H9 (cell line): ENCODE data around the gene CLPTM1L. TPM values are rescaled to one million over a fixed set of nuclear protein-coding genes. Genes with fewer than 3 reads are reported as not detected.
"Not testable (repeated sequence)": the region's sequence is repeated elsewhere in the genome, so short reads cannot be mapped to it uniquely, and the experiment has no call there.

Experiments used
- DNase-seq: peaks from one replicate; pipeline ENCODE4 v3.0.0-alpha.2; 2017
- H2AFZ ChIP-seq: one replicate; pipeline ENCODE4 v1.6.1; 2013; ENCODE audit warnings: mild to moderate bottlenecking, low read length, control low read depth, moderate library complexity
- H2AK5ac ChIP-seq: 2 replicates; pipeline ENCODE4 v1.6.1; 2013; ENCODE audit warnings: low read length, control low read depth, mixed read lengths; ENCODE audit not compliant: insufficient read length
- H2BK120ac ChIP-seq: one replicate; pipeline ENCODE4 v1.6.1; 2013; ENCODE audit warnings: low read depth, mild to moderate bottlenecking, low read length, control low read depth, inconsistent platforms; ENCODE audit not compliant: poor library complexity, severe bottlenecking
- H2BK12ac ChIP-seq: 2 replicates; pipeline ENCODE4 v1.6.1; 2013; ENCODE audit warnings: low read length, control low read depth, mixed read lengths, low read depth; ENCODE audit not compliant: insufficient read length
- H2BK15ac ChIP-seq: 2 replicates; pipeline ENCODE4 v1.6.1; 2013; ENCODE audit warnings: low read depth, low read length, control low read depth
- H2BK20ac ChIP-seq: one replicate; pipeline ENCODE4 v1.6.1; 2013; ENCODE audit warnings: low read depth, mild to moderate bottlenecking, low read length, control low read depth, inconsistent platforms; ENCODE audit not compliant: poor library complexity, severe bottlenecking
- H2BK5ac ChIP-seq: 2 replicates; pipeline ENCODE4 v1.6.1; 2013; ENCODE audit warnings: low read length, control low read depth, mixed read lengths; ENCODE audit not compliant: insufficient read length
- H3K14ac ChIP-seq: 2 replicates; pipeline ENCODE4 v1.6.1; 2013; ENCODE audit warnings: low read length, control low read depth; ENCODE audit not compliant: insufficient read depth
- H3K18ac ChIP-seq: 2 replicates; pipeline ENCODE4 v1.6.1; 2013; ENCODE audit warnings: low read depth, mild to moderate bottlenecking, mixed read lengths, low read length, control low read depth; ENCODE audit not compliant: insufficient read length
- H3K23ac ChIP-seq: 2 replicates; pipeline ENCODE4 v1.6.1; 2013; ENCODE audit warnings: low read length, control low read depth, mixed read lengths, low read depth; ENCODE audit not compliant: insufficient read length
- H3K23me2 ChIP-seq: 2 replicates; pipeline ENCODE4 v1.6.1; 2013; ENCODE audit warnings: low read depth, mild to moderate bottlenecking, mixed read lengths, low read length, control low read depth; ENCODE audit not compliant: insufficient read length, poor library complexity, severe bottlenecking
- H3K27ac ChIP-seq: 2 replicates; pipeline ENCODE4 v1.5.1; 2013; ENCODE audit warnings: low read length, control low read depth, mixed read lengths, low read depth; ENCODE audit not compliant: insufficient read length
- H3K27me3 ChIP-seq: 2 replicates; pipeline ENCODE4 v1.6.1; 2013; ENCODE audit warnings: low read length, control low read depth, inconsistent platforms; ENCODE audit not compliant: insufficient read depth
- H3K4ac ChIP-seq: 2 replicates; pipeline ENCODE4 v1.6.1; 2013; ENCODE audit warnings: low read depth, mild to moderate bottlenecking, control low read depth, inconsistent platforms, low read length, moderate library complexity
- H3K4me1 ChIP-seq: 2 replicates; pipeline ENCODE4 v1.6.1; 2013; ENCODE audit warnings: low read length, control low read depth, inconsistent platforms; ENCODE audit not compliant: insufficient read depth
- H3K4me2 ChIP-seq: 2 replicates; pipeline ENCODE4 v1.6.1; 2013; ENCODE audit warnings: low read length, control low read depth, mixed read lengths; ENCODE audit not compliant: insufficient read length, insufficient read depth
- H3K56ac ChIP-seq: 2 replicates; pipeline ENCODE4 v1.6.1; 2013; ENCODE audit warnings: low read depth, mild to moderate bottlenecking, mixed read lengths, low read length, control low read depth; ENCODE audit not compliant: insufficient read length
- H3K79me1 ChIP-seq: 2 replicates; pipeline ENCODE4 v1.6.1; 2013; ENCODE audit warnings: low read depth, mild to moderate bottlenecking, moderate library complexity, low read length, control low read depth, inconsistent platforms; ENCODE audit not compliant: insufficient read depth, poor library complexity, severe bottlenecking
- H3K79me2 ChIP-seq: 2 replicates; pipeline ENCODE4 v1.6.1; 2013; ENCODE audit warnings: low read length, control low read depth, inconsistent platforms; ENCODE audit not compliant: insufficient read depth
- H3K9ac ChIP-seq: 2 replicates; pipeline ENCODE4 v1.6.1; 2013; ENCODE audit warnings: low read length, control low read depth, mixed read lengths; ENCODE audit not compliant: insufficient read length; ENCODE audit errors: extremely low read depth
- H3K9me3 ChIP-seq: one replicate; pipeline ENCODE4 v1.6.1; 2013; ENCODE audit warnings: low read depth, low read length, inconsistent platforms; ENCODE audit not compliant: control insufficient read depth
- H3T11ph ChIP-seq: one replicate; pipeline ENCODE4 v1.6.1; 2013; ENCODE audit warnings: mild to moderate bottlenecking, low read length, control low read depth, inconsistent platforms
- H4K20me1 ChIP-seq: one replicate; pipeline ENCODE4 v1.6.1; 2013; ENCODE audit not compliant: control insufficient read depth, insufficient read length, insufficient read depth
- H4K5ac ChIP-seq: 2 replicates; pipeline ENCODE4 v1.6.1; 2013; ENCODE audit warnings: low read depth, mild to moderate bottlenecking, mixed read lengths, low read length, control low read depth; ENCODE audit not compliant: insufficient read length
- H4K8ac ChIP-seq: replicated peaks from 2 replicates; pipeline ENCODE4 v1.6.1; 2013; ENCODE audit warnings: low read length, control low read depth, mixed read lengths, low read depth; ENCODE audit not compliant: insufficient read length
- H4K91ac ChIP-seq: 2 replicates; pipeline ENCODE4 v1.6.1; 2013; ENCODE audit warnings: low read depth, mild to moderate bottlenecking, moderate library complexity, mixed read lengths, low read length, control low read depth; ENCODE audit not compliant: insufficient read length
- H3K27ac Mint-ChIP-seq, 3 experiments: 2 replicates in 2 of 3; 3 replicates in 1 of 3; pipeline ENCODE4 v1.8.0; 2020 to 2021; ENCODE audit warnings: mixed read lengths in 3 of 3, mild to moderate bottlenecking in 1 of 3, moderate library complexity in 1 of 3
- H3K27me3 Mint-ChIP-seq: 2 replicates; pipeline ENCODE4 v1.8.0; 2021; ENCODE audit warnings: low read depth, mild to moderate bottlenecking, moderate library complexity, mixed read lengths
- H3K36me3 Mint-ChIP-seq, 3 experiments: 2 replicates in 2 of 3; 3 replicates in 1 of 3; pipeline ENCODE4 v1.8.0; 2020 to 2021; ENCODE audit warnings: low read depth in 3 of 3, mixed read lengths in 3 of 3; ENCODE audit not compliant: insufficient read depth in 1 of 3
- H3K4me1 Mint-ChIP-seq, 2 experiments: 2 replicates each; pipeline ENCODE4 v1.8.0; 2020; ENCODE audit warnings: mixed read lengths in 2 of 2
- H3K4me3 Mint-ChIP-seq, 2 experiments: 2 replicates in 1 of 2; 3 replicates in 1 of 2; pipeline ENCODE4 v1.8.0; 2020 to 2021; ENCODE audit warnings: mild to moderate bottlenecking in 2 of 2, mixed read lengths in 2 of 2, moderate library complexity in 1 of 2
- H3K9me3 Mint-ChIP-seq, 2 experiments: 2 replicates in 1 of 2; 3 replicates in 1 of 2; pipeline ENCODE4 v1.8.0; 2020; ENCODE audit warnings: mild to moderate bottlenecking in 2 of 2, mixed read lengths in 2 of 2, moderate library complexity in 1 of 2
- WGBS: extraction: QIAGEN DNeasy Blood & Tissue Kit; methylation state at CpG from one replicate; pipeline ENCODE4 v1.1.7; 2013; ENCODE audit warnings: missing lambda C conversion rate, low lambda C conversion rate, mixed read lengths; ENCODE audit not compliant: insufficient read length; ENCODE audit errors: extremely low coverage; 5-methylcytosine and 5-hydroxymethylcytosine counted together
- total RNA-seq: library from RNA; stranded (reverse); gene quantifications from 2 replicates; pipeline ENCODE4 v1.2.1, GENCODE V29; 2021

The CLPTM1L gene
- total RNA-seq, 1 experiment from 2014 or later = 108 TPM

DNA sequence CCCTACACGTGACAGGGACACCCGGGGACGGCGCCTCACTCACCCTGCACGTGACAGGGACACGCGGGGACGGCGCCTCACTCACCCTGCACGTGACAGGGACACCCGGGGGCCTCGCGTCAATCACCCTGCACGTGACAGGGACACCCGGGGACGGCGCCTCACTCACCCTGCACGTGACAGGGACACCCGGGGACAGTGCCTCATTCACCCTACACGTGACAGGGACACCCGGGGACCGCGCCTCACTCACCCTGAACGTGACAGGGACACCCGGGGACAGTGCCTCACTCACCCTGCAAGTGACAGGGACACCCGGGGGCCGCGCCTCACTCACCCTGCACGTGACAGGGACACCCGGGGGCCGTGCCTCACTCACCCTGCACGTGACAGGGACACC, 55.3 kb downstream of the CLPTM1L start:
- H2BK120ac ChIP-seq, H3K4me3 Mint-ChIP-seq, H3K23ac ChIP-seq, H4K91ac ChIP-seq, H2BK5ac ChIP-seq, H3K56ac ChIP-seq, H3K4ac ChIP-seq, H3K4me1 Mint-ChIP-seq, H2AFZ ChIP-seq, H3K4me1 ChIP-seq, H4K5ac ChIP-seq, H3K23me2 ChIP-seq, H2AK5ac ChIP-seq, H3K27me3 Mint-ChIP-seq, H3K79me2 ChIP-seq, H4K8ac ChIP-seq, H3K27ac ChIP-seq, H3K9ac ChIP-seq, H3K79me1 ChIP-seq, H2BK12ac ChIP-seq, H3K27ac Mint-ChIP-seq, H3K18ac ChIP-seq, H3T11ph ChIP-seq, H2BK15ac ChIP-seq, H3K9me3 ChIP-seq, H3K9me3 Mint-ChIP-seq, DNase-seq, H3K14ac ChIP-seq, H3K4me2 ChIP-seq, H4K20me1 ChIP-seq, H3K27me3 ChIP-seq, H2BK20ac ChIP-seq: not testable (repeated sequence)
- H3K36me3 Mint-ChIP-seq = peaks cover 12 to 32% (median 23%) of the 10 kb centered on the region in 3 experiments
- no CpG with 5 or more reads among the region's 32 CpGs for WGBS
